NCI-H1105 (cell line): ENCODE results near the gene EDEM1.
"Not testable (repeated sequence)": the region's sequence is repeated elsewhere in the genome, so short reads cannot be mapped to it uniquely, and the experiment has no call there.

Experiments
- DNase-seq: peaks from one replicate; lab custom pipeline; 2025; lab: John Stamatoyannopoulos, UW

Gene EDEM1

DNA sequence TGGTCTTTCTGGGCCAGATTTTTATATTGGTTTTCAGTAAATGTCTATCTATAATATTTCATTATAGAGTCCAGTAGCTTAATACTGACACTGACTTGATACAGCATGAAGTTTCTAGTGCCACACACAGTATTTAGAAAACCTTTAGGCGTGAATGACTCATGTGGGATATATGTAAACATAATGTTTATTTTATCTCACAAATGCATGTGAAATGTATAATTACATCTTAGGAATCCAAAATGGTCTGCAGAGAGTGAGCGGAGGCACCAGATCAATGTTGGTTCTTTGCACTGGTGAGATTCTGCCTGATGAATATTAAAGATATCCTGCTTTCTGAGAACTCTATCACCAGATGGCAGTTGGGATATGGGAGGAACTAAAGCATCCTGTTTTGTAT is 8.5 kb upstream of the EDEM1 start:
- not testable (repeated sequence) for DNase-seq

DNA sequence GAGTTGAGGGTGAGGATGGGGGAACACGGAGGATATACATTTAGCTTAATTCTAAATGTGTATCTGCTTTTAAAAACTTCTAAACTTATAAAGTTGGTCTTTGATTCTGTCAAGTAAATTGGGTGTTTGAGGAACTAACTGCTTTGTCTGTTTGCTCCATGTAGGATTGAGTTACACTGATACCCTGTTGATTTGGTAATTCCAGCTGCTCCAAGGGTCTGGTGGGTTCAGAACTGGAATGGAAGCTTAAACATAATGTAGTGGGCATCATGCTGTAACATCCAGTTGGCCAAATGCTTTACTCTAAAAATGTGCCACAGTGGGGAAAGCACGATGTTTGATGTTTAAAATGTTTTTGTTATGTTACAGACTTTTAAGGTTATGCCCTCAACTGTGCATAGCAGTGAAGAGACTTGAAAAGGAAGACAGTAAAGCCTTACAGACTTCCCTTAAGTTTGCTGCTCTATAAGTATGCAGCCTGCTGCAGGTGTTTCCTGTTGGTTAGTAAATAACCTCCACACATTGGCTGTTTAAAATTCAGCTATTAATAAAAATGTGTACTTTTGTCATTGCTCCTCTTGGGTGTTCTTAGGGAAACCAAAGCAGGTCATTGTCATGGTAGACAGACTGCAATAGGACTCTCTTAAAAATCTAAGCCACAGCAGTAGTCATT is 5.9 kb upstream of the EDEM1 start:
- no peak for DNase-seq

DNA sequence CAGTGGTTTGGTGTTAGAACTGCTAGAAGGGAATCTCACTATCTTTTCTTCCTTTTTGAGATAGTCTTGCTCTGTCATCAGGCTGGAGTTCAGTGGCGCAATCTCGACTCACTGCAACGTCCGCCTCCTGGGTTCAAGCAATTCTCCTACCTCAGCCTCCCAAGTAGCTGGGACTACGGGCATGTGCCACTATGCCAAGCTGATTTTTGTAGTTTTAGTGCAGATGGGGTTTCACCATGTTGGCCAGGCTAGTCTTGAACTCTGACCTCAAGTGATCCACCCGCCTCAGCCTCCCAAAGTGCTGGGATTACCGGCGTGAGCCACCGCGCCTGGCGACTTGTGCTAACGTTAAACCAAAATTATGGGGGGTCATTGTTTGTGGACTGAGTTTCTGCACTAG is 3.8 kb upstream of the EDEM1 start:
- not testable (repeated sequence) for DNase-seq

DNA sequence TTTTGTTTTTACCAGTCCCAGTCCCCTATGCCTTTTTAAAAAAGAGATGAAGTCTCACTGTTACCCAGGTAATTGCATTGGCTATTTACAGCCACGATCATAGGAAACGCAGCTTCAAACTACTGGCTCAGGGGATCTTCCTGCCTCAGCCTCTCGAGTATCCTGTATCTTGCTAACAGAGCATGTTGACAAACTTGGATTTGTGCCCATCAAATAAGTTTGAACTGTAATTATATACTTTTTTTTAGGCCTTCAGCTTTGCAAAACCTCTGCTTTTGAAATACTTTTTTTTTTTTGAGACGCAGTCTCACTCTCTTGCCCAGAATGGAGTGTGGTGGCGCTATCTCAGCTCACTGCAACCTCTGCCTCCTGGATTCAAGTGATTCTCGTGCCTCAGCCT is 3.0 kb upstream of the EDEM1 start:
- no peak for DNase-seq

DNA sequence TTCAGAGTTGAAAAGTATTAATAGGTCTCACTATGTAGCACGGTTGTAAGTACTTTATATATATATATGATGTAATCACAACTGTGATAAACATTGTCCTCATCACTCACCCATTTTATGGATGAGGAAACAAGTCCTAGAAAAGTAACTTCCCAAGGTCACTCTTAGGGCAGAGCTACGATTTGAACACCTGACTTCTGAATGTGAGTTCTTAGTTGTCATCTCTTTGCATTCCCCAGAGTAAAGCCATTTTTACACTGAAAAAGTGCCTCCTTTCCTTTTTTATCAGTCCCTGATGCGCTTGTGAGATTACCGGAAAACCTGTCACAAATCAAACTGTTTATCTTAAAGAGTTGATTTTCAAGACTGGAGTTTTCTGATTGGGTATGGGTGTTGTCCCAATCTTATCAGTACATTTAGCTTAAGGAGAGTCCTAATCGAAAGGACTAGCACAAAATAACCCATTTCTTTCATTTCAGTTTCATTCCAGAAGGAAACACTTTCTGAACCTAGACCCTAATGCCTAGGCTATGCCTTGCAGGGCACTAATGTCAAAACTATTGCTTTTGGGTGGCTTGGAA is 2.3 kb upstream of the EDEM1 start:
- no peak for DNase-seq

DNA sequence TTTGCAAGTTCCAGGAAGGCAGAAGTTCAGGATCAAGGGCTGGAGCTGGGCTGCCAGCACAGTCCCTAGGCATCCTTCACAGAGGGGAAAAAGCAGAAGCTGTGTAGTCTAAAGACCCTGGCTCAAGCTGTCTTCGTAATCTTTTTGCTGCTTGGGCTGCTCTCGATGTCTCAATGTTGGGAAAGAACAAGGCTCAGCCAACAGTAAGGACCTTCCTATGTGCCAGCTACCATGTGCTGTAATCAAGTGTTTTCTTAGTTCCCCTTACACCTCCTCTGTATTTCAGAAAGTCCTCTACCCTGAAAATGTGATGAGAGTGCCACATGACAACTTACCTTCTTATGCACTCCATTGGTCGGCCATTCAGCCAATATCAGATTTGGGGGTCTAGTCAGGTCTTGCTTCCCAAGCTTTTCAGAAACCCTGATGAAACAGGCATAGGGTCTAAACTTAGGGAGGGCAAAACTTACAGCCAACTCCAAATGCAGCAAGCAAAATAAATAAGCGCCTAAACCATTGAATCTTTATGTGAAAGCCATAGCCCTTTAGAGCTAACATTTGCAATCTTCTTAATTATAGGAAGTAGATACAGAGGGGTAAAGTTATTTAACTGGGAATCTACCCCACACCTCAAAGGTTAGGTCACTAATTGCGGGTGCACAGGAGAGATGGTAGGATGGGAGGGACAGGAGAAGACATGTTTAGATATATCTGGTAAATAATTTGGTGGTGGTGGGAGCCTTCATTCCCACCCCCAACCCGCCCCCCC is 1.2 kb upstream of the EDEM1 start:
- DNase-seq, result no peak

DNA sequence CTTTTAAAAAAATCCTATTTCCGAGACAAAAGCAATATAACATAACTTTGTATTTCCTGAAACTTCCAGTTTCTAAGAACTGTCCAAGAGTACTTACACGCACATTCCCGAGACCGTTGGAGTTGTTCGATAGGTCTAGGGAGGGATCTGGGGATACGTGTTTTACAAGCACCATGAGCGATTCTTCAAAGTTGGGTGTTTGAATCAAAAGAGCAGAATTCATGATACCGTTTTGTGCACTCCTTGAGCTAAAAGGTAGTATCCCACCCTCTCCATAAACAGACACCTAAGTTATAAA is 700 bp upstream of the EDEM1 start:
- peak; percentile 1 for DNase-seq

DNA sequence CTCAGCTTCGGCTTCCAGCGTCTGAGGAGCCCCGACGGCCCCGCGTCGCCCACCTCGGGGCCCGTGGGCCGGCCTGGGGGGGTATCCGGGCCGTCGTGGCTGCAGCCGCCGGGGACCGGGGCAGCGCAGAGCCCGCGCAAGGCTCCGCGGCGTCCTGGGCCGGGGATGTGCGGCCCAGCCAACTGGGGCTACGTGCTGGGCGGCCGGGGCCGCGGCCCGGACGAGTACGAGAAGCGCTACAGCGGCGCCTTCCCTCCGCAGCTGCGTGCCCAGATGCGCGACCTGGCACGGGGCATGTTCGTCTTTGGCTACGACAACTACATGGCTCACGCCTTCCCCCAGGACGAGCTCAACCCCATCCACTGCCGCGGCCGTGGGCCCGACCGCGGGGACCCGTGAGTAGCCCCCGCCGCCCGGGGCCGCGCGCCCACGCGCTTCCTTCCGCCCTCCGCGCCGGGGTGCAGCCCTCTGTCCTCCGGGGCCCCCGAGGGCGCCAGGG is 462 bp downstream of the EDEM1 start:
- no peak for DNase-seq

DNA sequence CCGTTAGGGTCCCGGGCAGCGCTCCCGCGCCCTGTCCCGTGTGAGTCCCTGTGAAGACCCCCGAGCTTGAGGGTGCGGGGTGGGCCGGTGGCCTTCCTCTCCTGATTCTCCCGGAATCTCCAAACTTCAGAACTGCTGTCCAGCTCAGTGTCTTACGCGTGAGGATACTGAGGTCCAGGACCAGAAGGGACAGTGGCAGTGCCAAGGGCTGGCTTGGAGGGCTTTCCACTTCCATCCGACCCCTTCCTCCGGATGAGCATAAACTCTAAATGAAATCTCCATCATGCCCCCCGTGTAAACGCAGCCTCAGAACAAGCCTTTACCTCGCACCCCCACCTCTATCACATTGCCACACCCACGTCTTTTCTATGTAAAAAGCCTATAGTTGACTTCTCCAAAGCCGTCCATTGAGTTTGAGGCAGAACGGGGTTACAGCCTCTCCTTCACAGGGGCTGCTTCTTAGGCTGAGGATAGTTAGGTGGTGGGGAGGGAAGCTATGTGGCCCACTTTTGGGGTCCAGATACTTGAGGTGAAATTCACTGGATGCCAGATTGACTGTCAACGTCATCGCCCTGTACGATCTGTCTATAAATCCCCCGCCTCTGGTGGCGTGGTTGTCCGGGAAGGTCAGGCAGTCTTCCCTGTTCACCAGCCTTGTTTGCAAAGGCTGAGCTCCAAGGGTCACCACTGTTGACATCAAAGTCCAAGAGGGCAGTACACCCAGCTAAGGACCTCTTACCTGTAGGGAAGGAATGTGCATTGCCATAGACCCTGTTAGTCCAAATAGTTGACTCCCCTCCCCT is 1.1 kb downstream of the EDEM1 start:
- no peak for DNase-seq

DNA sequence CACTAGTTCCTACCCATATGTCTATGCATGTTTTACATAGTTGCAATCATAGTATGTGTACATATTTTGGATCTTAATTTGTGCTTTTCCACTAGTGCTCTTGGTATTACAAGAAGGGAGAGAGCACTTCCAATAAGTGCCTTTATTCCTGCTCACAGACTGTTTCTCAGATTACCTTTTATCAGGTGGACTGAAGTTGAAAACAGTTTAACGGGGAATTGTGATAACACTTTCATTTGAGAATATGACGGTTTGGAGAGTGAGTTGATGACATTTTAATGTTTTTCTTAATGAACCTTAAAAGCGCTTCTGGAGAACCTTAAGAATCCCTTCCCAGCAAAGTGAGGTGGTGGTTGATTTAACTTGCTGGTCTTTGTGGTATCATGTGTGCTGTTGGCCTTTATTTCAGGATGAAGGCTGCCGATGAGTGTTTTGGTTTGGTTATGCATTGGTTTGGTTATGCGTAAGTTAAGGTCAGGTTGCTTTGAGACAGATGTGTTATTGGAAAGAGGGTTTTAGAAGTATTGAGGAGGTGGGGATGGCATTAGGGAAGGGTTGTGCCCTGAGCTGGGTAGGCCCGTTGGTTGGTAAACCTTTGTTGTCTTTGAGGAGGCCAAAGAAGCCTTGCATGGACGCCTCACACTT is 2.8 kb downstream of the EDEM1 start:
- no peak for DNase-seq

DNA sequence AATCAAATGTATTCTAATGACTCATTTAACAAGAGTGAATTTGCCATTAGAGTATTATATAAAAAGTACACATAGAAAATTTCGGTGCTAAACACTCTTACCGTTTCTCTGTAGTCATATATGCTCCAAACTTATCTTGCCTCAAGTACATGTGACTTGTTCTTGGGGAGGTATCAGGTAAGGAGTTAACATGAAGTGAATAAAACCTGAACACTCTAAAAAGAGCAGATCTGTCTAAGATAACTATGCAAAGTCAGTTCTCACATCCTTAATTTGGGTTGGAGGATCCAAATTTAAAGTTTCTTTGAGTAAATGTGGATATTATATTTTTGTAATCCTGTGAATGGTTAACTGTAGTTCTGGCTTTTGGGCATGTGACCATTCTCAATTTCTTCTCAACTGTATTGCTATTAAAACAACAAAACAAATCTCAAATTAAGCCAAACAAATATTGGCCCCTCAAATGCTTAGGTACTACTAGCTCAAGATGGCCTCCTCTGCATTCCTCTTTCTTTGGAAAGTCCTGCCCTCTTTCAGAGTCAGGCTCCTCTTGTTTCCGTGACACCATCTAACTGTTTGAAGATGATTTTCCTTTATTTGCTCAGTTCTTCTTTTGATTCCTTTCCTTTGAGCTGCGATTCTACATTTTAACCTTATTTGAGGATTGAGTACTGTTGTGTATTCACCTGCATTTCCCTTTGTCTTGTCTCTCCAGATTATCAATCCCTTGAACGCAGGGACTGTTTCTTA is 4.2 kb downstream of the EDEM1 start:
- no peak for DNase-seq

DNA sequence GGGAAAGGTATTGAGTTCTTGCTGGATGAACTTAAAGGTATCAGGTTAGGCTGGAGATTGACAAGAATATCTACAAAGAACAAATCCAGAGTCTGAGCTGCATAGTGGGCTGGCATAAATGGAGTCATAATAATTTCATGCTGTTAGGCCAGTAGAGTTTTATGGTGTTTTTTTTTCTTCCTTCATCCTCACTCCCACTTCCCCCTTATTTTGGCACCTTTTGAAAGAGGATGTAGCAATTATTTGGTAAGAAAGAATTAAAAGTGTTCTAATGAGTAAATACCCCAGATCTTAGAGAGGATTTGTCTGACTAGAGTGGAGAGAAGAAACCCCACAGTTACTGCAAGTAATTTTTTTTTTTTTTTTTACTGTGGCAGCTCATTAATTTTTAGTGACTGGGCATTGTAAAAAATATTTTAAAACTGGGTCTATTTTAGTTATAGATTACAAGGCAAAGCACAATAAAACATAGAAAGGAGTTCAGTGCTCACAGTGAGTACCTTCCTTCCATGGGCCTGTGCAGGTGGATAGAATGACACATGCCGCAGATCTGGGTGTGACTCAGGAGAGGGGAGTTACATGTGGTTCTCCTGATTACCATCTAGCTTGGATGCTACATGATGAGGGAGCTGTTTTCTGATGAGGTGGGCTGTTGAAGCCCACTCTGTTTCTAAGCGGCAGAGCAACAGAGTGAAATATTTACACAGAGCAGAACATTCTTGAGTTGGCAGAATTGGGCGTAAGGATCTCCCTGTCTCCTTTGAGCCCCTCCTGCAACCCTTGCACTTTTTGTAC is 5.3 kb downstream of the EDEM1 start:
- DNase-seq, result no peak

DNA sequence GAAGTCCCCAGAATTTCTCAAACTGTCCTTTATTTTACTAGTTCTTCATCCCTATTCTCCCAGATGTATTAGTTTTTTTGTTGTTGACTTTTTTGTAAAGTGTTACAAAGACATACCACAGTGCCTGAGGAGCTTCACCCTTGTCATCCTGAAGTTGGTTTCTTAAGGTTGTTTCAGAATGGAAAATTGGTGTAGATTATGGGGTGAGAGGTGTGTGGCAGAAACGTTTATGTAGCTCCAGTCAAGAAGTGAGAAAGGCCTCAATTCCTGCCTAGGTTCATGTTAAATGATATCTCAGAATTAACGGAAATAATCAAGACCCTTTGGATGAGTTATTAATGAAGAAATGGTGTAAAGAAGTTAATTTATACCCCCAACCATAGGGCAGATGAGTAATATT is 6.8 kb downstream of the EDEM1 start:
- DNase-seq, result no peak

DNA sequence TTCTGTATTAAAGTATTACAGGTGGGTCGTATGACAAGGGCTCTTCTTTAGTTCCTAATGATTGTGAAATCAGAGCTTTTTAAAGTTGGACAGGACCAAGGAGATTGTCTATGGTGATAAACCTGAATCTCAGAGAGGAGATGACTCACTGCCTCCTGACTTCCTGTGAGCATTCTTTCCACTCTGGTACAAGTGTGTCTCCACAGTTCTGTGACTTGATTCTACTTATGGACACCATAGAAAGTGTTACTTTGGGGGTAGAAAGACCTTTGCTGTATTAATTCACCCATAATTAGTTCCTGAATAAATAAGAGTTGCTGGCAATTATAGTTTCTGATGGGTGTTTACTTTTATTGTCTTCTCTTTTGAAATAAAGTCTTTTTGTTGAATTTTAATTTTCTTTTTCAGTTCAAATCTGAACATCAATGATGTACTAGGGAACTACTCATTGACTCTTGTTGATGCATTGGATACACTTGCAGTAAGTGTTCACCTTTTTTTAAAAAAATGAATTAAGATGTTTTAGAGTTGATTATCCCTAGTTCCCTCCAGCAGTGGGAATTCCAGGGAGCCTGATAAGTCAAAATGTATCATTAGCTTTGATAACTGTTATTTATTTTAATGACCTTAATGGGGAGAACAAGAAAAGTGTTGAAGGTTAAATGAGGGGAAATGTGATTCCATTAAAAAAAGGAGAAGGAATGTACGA is 7.4 kb downstream of the EDEM1 start:
- DNase-seq, result no peak

DNA sequence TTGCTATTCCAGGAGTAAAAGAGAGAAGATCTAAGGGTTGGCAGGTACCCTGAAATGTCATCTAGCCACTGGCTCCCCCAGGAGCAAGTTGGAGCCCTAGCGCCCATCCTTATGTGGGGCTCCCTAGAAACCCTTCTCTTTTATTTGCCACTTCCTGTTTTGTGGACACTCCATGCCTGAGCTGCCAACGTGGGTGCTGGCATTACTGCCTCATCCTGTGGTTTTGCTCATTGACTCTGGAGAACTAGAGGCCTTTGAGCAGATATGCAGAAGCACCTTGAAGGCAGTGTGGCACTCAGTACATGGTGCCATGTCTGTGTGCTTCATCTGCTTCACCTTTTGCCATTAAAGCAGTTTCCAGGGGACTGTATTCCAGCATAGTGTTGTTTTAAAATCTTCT is 8.1 kb downstream of the EDEM1 start:
- no peak for DNase-seq

DNA sequence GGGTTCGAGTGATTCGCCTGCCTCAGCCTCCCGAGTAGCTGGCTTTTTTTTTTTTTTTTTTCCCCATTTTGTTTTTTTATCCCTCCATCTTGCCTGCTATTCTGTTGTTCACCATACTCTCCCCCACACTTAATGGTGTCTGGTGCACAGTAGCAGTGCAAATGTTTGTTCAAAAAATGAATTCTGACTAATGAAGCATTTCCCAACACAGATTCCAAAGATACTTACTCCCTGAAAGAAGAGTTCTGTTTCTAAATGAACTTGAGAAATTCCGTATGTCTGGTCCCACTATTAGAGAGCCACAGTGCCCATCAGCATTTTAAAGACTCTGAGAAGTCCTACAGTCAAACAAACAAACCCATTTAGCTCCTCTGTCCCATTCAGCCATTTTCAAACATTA is 9.5 kb downstream of the EDEM1 start:
- DNase-seq, result no peak

DNA sequence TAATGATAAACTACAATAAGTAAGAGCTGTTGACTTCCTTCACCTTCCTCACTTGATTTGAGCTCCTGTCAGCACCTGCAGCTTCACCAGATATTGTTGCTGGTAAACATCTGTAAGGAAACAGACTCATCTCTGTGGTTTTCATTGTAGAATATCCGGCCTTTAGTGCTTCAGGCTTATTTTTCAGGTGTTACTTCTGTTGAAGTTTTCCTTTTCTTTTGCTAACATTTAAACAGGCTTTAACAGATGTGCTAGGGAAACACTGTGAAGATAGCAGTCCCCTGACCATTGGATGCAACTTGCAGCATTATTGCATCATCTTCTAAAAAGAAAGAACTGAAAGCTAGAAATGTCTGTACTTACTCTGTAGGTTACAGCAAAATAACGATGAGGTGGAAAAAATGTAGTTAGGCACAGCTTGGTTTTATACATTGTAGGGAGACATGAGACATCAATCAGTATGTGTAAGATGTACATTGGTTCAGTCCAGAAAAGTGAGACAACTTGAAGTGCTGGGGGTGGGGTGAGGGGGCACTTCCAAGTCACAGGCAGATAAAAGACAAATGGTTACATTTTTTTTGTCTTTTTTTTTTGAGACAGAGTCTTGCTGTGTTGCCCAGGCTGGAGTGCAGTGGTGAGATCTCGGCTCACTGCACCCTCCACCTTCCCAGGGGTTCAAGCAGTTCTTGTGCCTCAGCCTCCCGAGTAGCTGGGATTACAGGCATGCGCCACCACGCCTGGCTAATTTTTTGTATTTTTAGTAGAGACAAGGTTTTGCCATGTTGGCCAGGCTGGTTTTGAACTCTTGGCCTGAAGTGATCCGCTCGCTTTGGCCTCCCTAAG is 10.2 kb downstream of the EDEM1 start:
- no peak for DNase-seq

DNA sequence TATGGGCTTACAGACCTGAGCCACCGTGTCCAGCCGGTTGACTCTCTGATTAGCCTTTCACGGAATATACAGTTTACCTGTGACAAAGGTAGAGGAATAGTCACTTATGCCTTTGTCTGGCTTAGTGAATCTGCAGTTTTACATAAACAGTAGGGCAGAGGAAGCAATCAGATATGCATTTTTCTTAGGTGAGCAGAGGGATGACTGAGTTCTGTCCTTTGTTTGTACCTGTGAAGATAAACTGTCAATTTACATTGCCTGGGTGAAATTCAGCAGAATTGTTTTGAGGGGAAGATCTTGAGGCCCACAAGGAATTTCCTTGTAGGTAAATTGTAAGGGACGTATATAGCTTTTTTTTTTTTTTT is 10.8 kb downstream of the EDEM1 start:
- no peak for DNase-seq
